ENCODE measurements around the gene MAGI3.

Gene MAGI3

GRCh38 chr1:113541106-113541505 is 150.8 kb downstream of the MAGI3 start:
- no peak overlapping the region for H3K9ac ChIP-seq (ENCODE audit: low read depth, low read length, poor library complexity)
- no peak overlapping the region for H3K4me2 ChIP-seq (ENCODE audit: insufficient read depth, low read length, poor library complexity, severe bottlenecking)
- WGBS, 2 donors (ENCODE audit: extremely low coverage in 2 of 2, insufficient read length in 2 of 2, insufficient replicate concordance in 1 of 2): no CpG with 5 or more reads among the region's 2 CpGs

GRCh38 chr1:113542221-113542701 is 151.9 kb downstream of the MAGI3 start:
- DNase-seq (ENCODE audit: low spot score): no peak
- H4K91ac ChIP-seq (ENCODE audit: low read depth, low read length, poor library complexity): no peak overlapping the region

More at GRCh38 chr1:113541106-113541505, 150.8 kb downstream of the MAGI3 start:
- Histone ChIP-seq H2BK12ac (ENCODE audit: low read length) (no peak overlapping the region), H3K4me3 (ENCODE audit: low read length in 2 of 2) (no peak overlapping the region), H3K4me1 (ENCODE audit: control insufficient read depth in 2 of 2, insufficient read depth in 1 of 2, low read depth in 1 of 2, low read length in 2 of 2) (no peaks in the 10 kb centered on the region), H3K14ac (ENCODE audit: low read length) (no peak overlapping the region), H3K36me3 (replicated peaks in 1 of 2; ENCODE audit: control insufficient read depth in 2 of 2, insufficient read depth in 2 of 2, low read length in 2 of 2) (no peaks in the 10 kb centered on the region), H3K9me3 (replicated peaks in 1 of 2; ENCODE audit: control insufficient read depth in 2 of 2, insufficient read depth in 1 of 2, low read depth in 1 of 2, low read length in 2 of 2) (no peaks in the 10 kb centered on the region), H2BK120ac (ENCODE audit: low read depth, low read length) (no peak overlapping the region), H4K91ac (ENCODE audit: low read depth, low read length, poor library complexity) (no peak overlapping the region), H2AK5ac (ENCODE audit: low read depth, low read length) (no peak overlapping the region), H4K8ac (ENCODE audit: low read depth, low read length) (no peak overlapping the region), H2BK15ac (ENCODE audit: low read length) (no peak overlapping the region), H3K18ac (ENCODE audit: low read length) (no peak overlapping the region), H3K27ac (replicated peaks; ENCODE audit: low read length) (no peak overlapping the region), H2AFZ (ENCODE audit: low read length) (no peak overlapping the region), H2BK5ac (ENCODE audit: low read length) (no peak overlapping the region), H3K23ac (ENCODE audit: low read depth, low read length, poor library complexity) (no peak overlapping the region), H3K79me1 (ENCODE audit: low read depth, low read length) (no peaks in the 10 kb centered on the region), H3K4ac (ENCODE audit: low read length) (no peak overlapping the region), H3K27me3 (ENCODE audit: control insufficient read depth in 3 of 3, insufficient read depth in 3 of 3, low read depth in 1 of 3, low read length in 3 of 3) (no peaks in the 10 kb centered on the region)
- DNase-seq (ENCODE audit: low spot score): no peak

GRCh38 chr1:113543110-113543509 is 152.8 kb downstream of the MAGI3 start:
- no CpG with 5 or more reads among the region's 1 CpG for WGBS, 2 donors (ENCODE audit: extremely low coverage in 2 of 2, insufficient read length in 2 of 2, insufficient replicate concordance in 1 of 2)
- no peak overlapping the region for H3K4me2 ChIP-seq (ENCODE audit: insufficient read depth, low read length, poor library complexity, severe bottlenecking)
- H3K4me1 ChIP-seq (ENCODE audit: control insufficient read depth in 2 of 2, insufficient read depth in 1 of 2, low read depth in 1 of 2, low read length in 2 of 2): no peaks in the 10 kb centered on the region
- H3K4me3 ChIP-seq (ENCODE audit: low read length in 2 of 2): no peak overlapping the region
- no peak for DNase-seq (ENCODE audit: low spot score)
- no peaks in the 10 kb centered on the region for H3K27me3 ChIP-seq (ENCODE audit: control insufficient read depth in 3 of 3, insufficient read depth in 3 of 3, low read depth in 1 of 3, low read length in 3 of 3)
- H2BK120ac ChIP-seq (ENCODE audit: low read depth, low read length): no peak overlapping the region
- no peak overlapping the region for H3K23ac ChIP-seq (ENCODE audit: low read depth, low read length, poor library complexity)
- H4K91ac ChIP-seq (ENCODE audit: low read depth, low read length, poor library complexity): no peak overlapping the region
- H3K18ac ChIP-seq (ENCODE audit: low read length): no peak overlapping the region
- H3K36me3 ChIP-seq (replicated peaks in 1 of 2; ENCODE audit: control insufficient read depth in 2 of 2, insufficient read depth in 2 of 2, low read length in 2 of 2): no peaks in the 10 kb centered on the region
- H3K4ac ChIP-seq (ENCODE audit: low read length): no peak overlapping the region
- H2AK5ac ChIP-seq (ENCODE audit: low read depth, low read length): no peak overlapping the region
- no peak overlapping the region for H3K27ac ChIP-seq (replicated peaks; ENCODE audit: low read length)
- no peaks in the 10 kb centered on the region for H3K9me3 ChIP-seq (replicated peaks in 1 of 2; ENCODE audit: control insufficient read depth in 2 of 2, insufficient read depth in 1 of 2, low read depth in 1 of 2, low read length in 2 of 2)
- H4K8ac ChIP-seq (ENCODE audit: low read depth, low read length): no peak overlapping the region
- no peak overlapping the region for H2BK5ac ChIP-seq (ENCODE audit: low read length)
- no peaks in the 10 kb centered on the region for H3K79me1 ChIP-seq (ENCODE audit: low read depth, low read length)
- no peak overlapping the region for H2BK15ac ChIP-seq (ENCODE audit: low read length)
- no peak overlapping the region for H3K9ac ChIP-seq (ENCODE audit: low read depth, low read length, poor library complexity)
- H3K14ac ChIP-seq (ENCODE audit: low read length): no peak overlapping the region
- H2AFZ ChIP-seq (ENCODE audit: low read length): no peak overlapping the region
- H2BK12ac ChIP-seq (ENCODE audit: low read length): no peak overlapping the region

More at GRCh38 chr1:113542221-113542701, 151.9 kb downstream of the MAGI3 start:
- no CpG with 5 or more reads among the region's 6 CpGs for WGBS, 2 donors (ENCODE audit: extremely low coverage in 2 of 2, insufficient read length in 2 of 2, insufficient replicate concordance in 1 of 2)
- H2BK15ac ChIP-seq (ENCODE audit: low read length): no peak overlapping the region
- H3K4me1 ChIP-seq (ENCODE audit: control insufficient read depth in 2 of 2, insufficient read depth in 1 of 2, low read depth in 1 of 2, low read length in 2 of 2): no peaks in the 10 kb centered on the region
- H3K79me1 ChIP-seq (ENCODE audit: low read depth, low read length): no peaks in the 10 kb centered on the region
- H3K4me2 ChIP-seq (ENCODE audit: insufficient read depth, low read length, poor library complexity, severe bottlenecking): no peak overlapping the region
- H3K36me3 ChIP-seq (replicated peaks in 1 of 2; ENCODE audit: control insufficient read depth in 2 of 2, insufficient read depth in 2 of 2, low read length in 2 of 2): no peaks in the 10 kb centered on the region
- no peak overlapping the region for H2AFZ ChIP-seq (ENCODE audit: low read length)
- H3K9me3 ChIP-seq (replicated peaks in 1 of 2; ENCODE audit: control insufficient read depth in 2 of 2, insufficient read depth in 1 of 2, low read depth in 1 of 2, low read length in 2 of 2): no peaks in the 10 kb centered on the region
- H3K4ac ChIP-seq (ENCODE audit: low read length): no peak overlapping the region
- H3K27me3 ChIP-seq (ENCODE audit: control insufficient read depth in 3 of 3, insufficient read depth in 3 of 3, low read depth in 1 of 3, low read length in 3 of 3): no peaks in the 10 kb centered on the region
- no peak overlapping the region for H2BK12ac ChIP-seq (ENCODE audit: low read length)
- H2BK5ac ChIP-seq (ENCODE audit: low read length): no peak overlapping the region
- H3K14ac ChIP-seq (ENCODE audit: low read length): no peak overlapping the region
- H3K4me3 ChIP-seq (ENCODE audit: low read length in 2 of 2): no peak overlapping the region
- H3K27ac ChIP-seq (replicated peaks; ENCODE audit: low read length): no peak overlapping the region
- no peak overlapping the region for H4K8ac ChIP-seq (ENCODE audit: low read depth, low read length)
- H3K9ac ChIP-seq (ENCODE audit: low read depth, low read length, poor library complexity): no peak overlapping the region
- no peak overlapping the region for H3K18ac ChIP-seq (ENCODE audit: low read length)
- no peak overlapping the region for H3K23ac ChIP-seq (ENCODE audit: low read depth, low read length, poor library complexity)
- H2BK120ac ChIP-seq (ENCODE audit: low read depth, low read length): no peak overlapping the region
- H2AK5ac ChIP-seq (ENCODE audit: low read depth, low read length): no peak overlapping the region

- Histone ChIP-seq H4K91ac (ENCODE audit: low read depth, low read length, poor library complexity) (no peak overlapping the region), H3K27ac (replicated peaks; ENCODE audit: low read length) (no peak overlapping the region), H3K4me2 (ENCODE audit: insufficient read depth, low read length, poor library complexity, severe bottlenecking) (no peak overlapping the region), H3K27me3 (ENCODE audit: control insufficient read depth in 3 of 3, insufficient read depth in 3 of 3, low read depth in 1 of 3, low read length in 3 of 3) (no peaks in the 10 kb centered on the region), H3K9ac (ENCODE audit: low read depth, low read length, poor library complexity) (no peak overlapping the region), H2AFZ (ENCODE audit: low read length) (no peak overlapping the region), H2BK5ac (ENCODE audit: low read length) (no peak overlapping the region), H2BK120ac (ENCODE audit: low read depth, low read length) (no peak overlapping the region), H2AK5ac (ENCODE audit: low read depth, low read length) (no peak overlapping the region), H3K36me3 (replicated peaks in 1 of 2; ENCODE audit: control insufficient read depth in 2 of 2, insufficient read depth in 2 of 2, low read length in 2 of 2) (no peaks in the 10 kb centered on the region), H3K9me3 (replicated peaks in 1 of 2; ENCODE audit: control insufficient read depth in 2 of 2, insufficient read depth in 1 of 2, low read depth in 1 of 2, low read length in 2 of 2) (no peaks in the 10 kb centered on the region), H4K8ac (ENCODE audit: low read depth, low read length) (no peak overlapping the region), H2BK12ac (ENCODE audit: low read length) (no peak overlapping the region), H3K14ac (ENCODE audit: low read length) (no peak overlapping the region), H3K4me3 (ENCODE audit: low read length in 2 of 2) (no peak overlapping the region), H3K4ac (ENCODE audit: low read length) (no peak overlapping the region), H3K18ac (ENCODE audit: low read length) (no peak overlapping the region), H2BK15ac (ENCODE audit: low read length) (no peak overlapping the region), H3K23ac (ENCODE audit: low read depth, low read length, poor library complexity) (no peak overlapping the region), H3K4me1 (ENCODE audit: control insufficient read depth in 2 of 2, insufficient read depth in 1 of 2, low read depth in 1 of 2, low read length in 2 of 2) (no peaks in the 10 kb centered on the region), H3K79me1 (ENCODE audit: low read depth, low read length) (no peaks in the 10 kb centered on the region)
- WGBS, 2 donors (ENCODE audit: extremely low coverage in 2 of 2, insufficient read length in 2 of 2, insufficient replicate concordance in 1 of 2): no CpG with 5 or more reads among the region's 3 CpGs
- DNase-seq (ENCODE audit: low spot score): no peak
Measured at GRCh38 chr1:113545210-113545609, 154.9 kb downstream of the MAGI3 start.
